NCI-H2029 treated with DMSO at 0.1 percent for 48 hours (cell line): ENCODE results near the gene SALL1.

ENCODE experiments used
- DNase-seq: peaks from one replicate; lab custom pipeline; 2025; lab: John Stamatoyannopoulos, UW

SALL1 gene

GRCh38 chr16:51141106-51141505 is 10.0 kb downstream of the SALL1 start:
- no peak for DNase-seq

GRCh38 chr16:51140112-51140511 is 11.0 kb downstream of the SALL1 start:
- DNase-seq = no peak

DNA sequence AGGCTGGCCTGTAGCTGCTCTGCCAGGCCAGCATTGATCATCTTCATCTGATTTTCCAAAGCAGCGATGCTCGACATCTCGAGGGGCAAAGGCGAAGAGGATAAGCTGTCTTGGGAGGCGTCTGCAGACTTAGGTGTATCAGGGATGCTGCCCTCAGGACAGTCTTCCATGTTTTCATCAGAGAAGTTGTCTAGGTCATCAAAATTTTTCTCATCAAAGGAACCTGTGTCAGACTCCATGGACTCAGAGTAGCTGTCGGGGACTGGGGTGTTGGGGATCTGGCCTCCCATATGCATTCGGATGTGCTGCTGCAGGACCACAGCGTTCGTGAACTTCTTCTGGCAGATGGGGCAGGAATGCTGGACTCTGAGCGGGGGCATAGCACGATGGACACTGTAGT is 11.5 kb downstream of the SALL1 start:
- DNase-seq = no peak

DNA sequence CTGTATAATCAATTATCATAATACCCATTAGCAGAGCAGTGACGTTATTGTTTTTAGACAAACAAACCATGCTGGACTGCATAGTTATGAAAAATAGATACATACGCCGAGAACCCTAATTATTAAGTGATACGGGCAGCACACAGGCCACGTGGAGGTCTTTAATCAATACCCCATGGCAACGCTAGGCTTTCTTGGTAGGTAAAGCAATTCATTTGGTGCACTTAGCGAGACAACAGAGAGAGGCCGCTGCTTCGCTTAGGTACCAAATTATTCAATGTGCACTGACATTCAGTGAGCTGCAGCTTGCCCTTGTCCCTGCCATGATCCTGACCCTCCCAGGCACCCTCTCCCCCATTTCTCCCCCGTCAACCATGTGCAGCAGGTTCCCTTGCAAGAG is 12.9 kb downstream of the SALL1 start:
- DNase-seq = no peak

DNA sequence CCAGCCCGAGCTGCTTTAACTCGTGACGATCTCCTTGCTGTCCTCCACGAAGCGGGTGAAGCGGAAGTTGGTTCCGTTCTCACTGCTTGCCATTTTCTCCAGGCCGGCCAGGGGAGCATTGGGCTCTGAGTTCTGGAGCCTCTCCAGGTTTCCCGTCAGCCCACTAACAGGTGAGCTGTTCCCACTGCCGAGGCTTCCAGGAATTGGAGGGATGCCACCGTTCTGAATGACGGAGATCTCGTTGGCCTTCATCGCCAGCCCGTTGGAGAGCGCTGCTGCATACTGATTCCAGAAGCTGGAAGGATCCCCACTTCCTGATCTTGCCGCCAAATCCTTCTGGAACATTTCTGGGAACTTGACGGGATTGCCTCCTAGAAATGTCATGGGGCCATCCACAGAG is 14.0 kb downstream of the SALL1 start:
- no peak for DNase-seq

GRCh38 chr16:51134876-51135275 is 16.2 kb downstream of the SALL1 start:
- DNase-seq = no peak

- DNase-seq = no peak
Observed at GRCh38 chr16:51134269-51134812, 16.7 kb downstream of the SALL1 start.

DNA sequence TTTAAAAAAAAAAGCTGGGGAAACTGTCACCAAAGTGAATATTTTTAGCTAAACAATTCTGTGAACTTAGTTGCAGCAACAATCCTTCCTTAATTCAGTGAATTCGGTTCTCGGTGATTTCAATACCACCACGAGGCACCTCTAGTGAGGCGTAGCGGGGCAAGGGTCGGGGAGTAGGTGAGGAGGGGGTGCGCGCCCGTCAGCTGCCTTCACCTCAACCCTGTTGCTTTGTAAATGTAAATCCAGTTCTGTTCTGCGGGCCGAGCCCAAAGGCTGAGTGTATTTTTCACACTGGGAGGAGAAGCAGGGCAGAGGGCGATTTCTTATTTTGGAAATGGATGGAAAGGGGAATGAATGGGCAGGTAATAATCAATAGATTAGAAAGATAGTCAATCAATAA is 17.4 kb downstream of the SALL1 start:
- no peak for DNase-seq

DNA sequence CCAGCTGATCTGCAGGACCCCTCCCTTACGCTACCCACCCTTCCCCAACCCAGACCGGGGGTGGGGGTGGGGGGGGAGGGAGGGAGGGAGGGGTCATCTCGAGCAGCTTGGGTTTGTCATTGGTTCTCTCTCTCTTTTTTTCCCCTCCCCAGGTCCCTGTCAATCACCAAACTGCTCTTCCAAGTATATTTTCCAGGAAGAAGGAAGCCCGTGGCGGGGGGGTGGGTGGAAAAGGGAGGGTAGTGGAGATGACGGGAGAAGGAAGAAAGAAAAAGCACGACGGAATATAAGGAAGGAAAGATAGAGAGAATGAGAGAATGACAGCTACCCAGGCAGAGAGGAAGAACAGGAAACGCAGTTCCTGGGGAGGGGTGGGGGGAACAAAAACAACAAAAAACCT is 17.9 kb downstream of the SALL1 start:
- DNase-seq = no peak

GRCh38 chr16:51132490-51133115 is 18.5 kb downstream of the SALL1 start:
- DNase-seq = no peak

- no peak for DNase-seq
Observed at GRCh38 chr16:51131619-51132018, 19.5 kb downstream of the SALL1 start.

GRCh38 chr16:51129105-51129504 is 22.0 kb downstream of the SALL1 start:
- DNase-seq = no peak

DNA sequence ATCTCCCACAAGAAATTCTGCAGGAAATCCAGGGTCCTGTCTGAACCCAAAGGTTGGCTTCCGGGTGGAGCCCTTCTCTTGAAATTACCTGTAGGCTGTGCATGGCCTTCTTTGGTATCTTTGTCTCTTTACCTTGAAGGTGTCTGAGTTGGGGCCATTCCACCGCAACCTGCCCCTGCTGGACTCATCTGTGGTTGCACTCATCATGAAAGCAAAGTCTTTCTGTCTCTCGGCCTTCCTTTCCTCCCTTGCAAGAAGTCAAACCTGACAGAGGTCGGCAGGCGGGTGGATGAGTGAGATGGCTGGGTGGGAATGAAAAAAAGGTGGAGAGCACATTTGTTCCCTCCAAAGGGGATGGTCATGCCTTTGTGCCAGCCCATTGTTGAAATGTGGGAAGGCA is 25.1 kb downstream of the SALL1 start:
- no peak for DNase-seq

GRCh38 chr16:51124896-51125295 is 26.2 kb downstream of the SALL1 start:
- DNase-seq = no peak

GRCh38 chr16:51121850-51122249 is 29.2 kb downstream of the SALL1 start:
- DNase-seq = no peak

DNA sequence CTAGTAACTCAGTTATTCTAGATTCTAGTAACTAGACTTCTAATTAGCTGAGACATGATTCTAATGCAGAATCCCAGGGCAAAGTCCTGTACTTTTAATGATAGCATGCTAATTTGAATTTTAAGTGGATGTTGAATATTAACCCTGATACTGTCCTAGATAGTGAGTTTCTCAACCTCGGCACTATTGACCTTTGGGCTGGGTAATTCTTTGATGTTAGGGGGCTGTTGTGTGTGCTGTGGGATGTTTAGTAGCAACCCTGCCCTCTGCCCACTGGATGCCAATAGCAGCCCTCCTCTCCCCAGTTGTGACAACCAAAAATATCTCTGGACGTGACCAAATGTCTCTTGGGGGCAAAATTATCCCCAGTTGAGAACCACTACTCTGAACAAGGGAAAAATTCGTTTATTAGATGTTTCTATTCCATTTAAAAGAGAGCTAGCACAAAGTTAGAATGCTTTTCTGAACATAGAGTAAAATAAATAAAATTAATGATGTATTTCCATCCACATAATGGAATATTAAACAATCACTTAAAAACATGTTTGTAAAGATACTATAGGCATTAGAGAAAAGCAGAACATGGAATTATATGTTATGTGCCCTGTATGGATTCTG is 30.2 kb downstream of the SALL1 start:
- DNase-seq = no peak

DNA sequence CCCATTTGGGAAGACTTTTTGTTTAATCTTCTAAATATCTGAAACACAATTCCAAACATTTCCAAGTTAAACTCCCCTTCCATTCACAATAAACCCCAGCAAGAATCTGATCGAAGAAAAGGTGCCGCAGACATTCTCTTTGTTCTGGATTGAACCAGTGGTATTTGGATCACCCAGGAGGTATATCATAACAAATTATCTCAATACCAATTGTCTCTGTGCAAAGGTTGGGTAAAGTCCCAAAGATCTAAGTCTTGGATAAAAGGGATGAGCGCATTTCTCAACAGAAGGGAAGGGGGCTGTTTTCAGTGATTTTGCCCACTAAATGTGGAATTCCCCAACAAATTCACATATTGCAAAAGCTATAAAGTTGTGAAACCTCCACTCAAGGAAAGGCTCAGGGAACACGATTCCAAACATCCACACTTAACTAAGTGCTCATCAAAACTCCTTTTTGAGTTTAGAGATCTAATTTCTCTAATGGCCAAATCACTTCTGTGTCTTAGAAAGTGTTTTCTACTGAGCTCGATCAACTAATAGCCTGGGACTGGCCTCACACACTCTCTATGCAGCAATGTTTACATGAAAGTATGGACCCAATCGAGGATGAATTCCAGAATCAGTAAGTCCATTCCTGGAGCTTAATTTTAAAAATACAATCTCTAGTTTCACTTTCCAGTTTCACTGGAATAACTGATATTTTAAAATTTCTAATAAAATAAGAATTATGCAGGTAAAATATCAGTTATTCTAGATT is 30.9 kb downstream of the SALL1 start:
- DNase-seq = no peak

- no peak for DNase-seq
Observed at GRCh38 chr16:51119556-51119955, 31.5 kb downstream of the SALL1 start.

DNA sequence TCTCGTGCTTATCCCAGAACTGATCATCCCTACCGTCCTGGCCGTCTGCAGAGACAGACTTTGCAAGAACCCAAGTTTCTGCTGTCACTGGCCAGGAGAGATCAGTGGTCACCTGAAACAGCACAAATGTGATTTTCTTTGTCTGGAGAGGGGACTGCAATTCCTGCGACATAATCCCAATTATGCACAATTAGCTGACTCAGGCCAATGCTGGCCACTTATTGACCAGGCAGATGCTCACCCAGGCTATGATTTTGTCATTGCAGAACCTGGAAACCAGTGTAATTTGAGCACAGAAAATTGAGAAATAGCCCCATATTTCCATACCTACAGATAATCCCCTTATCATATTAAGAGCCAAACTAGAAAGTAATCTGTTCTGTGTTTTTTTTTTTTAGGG is 34.7 kb downstream of the SALL1 start:
- no peak for DNase-seq

GRCh38 chr16:51114382-51114781 is 36.7 kb downstream of the SALL1 start:
- no peak for DNase-seq

- no peak for DNase-seq
Observed at GRCh38 chr16:51113236-51114125, 37.6 kb downstream of the SALL1 start.

DNA sequence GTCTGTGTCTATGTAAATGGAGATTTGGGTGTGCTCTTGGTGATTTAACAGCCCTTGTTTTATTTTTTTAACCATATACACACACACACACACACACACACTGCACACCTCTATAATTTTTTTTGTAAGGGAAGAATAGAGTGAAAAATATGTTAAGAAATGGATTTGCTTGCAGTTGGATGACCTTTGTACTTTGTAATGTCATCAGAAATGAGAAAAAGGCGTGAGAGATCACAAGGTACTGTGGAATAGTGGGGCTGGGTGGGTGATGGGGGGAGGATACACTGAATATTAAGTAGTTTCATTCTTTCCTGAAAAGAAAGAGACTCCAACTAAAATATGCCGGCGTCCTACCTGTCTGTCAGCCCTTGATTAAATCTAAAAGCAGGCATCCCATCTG is 38.7 kb downstream of the SALL1 start:
- no peak for DNase-seq
